HepG2 (cell line): ENCODE data around the gene PGA3. TPM values are rescaled to one million over a fixed set of nuclear protein-coding genes. Genes with fewer than 3 reads are reported as not detected.

Source experiments
- ATAC-seq: fragments of 200-7000 bp; cut with Tn5 transposase; 3 replicates; pipeline ENCODE4 v1.9.1; 2020; ENCODE audit warnings: mild to moderate bottlenecking, moderate library complexity
- BruUV-seq: library from RNA; stranded (reverse); fragments of 400-500 nt; replicated peaks from 2 replicates; lab custom pipeline; 2021; lab: Mats Ljungman, UMichigan
- CTCF ChIA-PET: fragments of 300-600 bp; formaldehyde crosslinking; extraction: SDS; loops from one replicate; lab custom pipeline; 2021; ENCODE audit warnings: low total read pairs, inconsistent platforms, low intra/inter-chr PET ratio; lab: Yijun Ruan, JAX
- POLR2A ChIA-PET: fragments of 350-600 bp; sonication (Branson Sonifier 250); formaldehyde crosslinking; loops from one replicate; lab custom pipeline; 2020; ENCODE audit warnings: antibody characterized with exemption, inconsistent platforms; lab: Yijun Ruan, JAX
- DNase-seq: peaks from one replicate; pipeline ENCODE4 v3.0.0-alpha.2; 2015; ENCODE audit warnings: low spot score
- FAIRE-seq: peaks from 3 replicates; lab custom pipeline; 2011; peaks lifted over from hg19 to GRCh38; lab: Jason Lieb, UNC
- H2AFZ ChIP-seq: one replicate; pipeline ENCODE4 v1.6.1; 2011; ENCODE audit warnings: low read length, inconsistent platforms
- H3K27ac ChIP-seq: fragments of 300-600 bp; 3 replicates; pipeline ENCODE4 v1.8.0; 2011; ENCODE audit warnings: mixed run types, mild to moderate bottlenecking, mixed read lengths, low read length, inconsistent platforms; ENCODE audit not compliant: insufficient read depth; ENCODE audit errors: extremely low read length
- H3K27me3 ChIP-seq, 2 experiments: fragments of 200-600 bp in 1 of 2; 2 replicates in 1 of 2; 3 replicates in 1 of 2; pipeline versions ENCODE4 v1.6.0 to v1.8.0; 2011; ENCODE audit warnings: low read length in 2 of 2, mild to moderate bottlenecking in 2 of 2, moderate library complexity in 2 of 2, inconsistent platforms in 1 of 2; ENCODE audit not compliant: insufficient read depth in 2 of 2, control insufficient read depth in 1 of 2
- H3K36me3 ChIP-seq, 2 experiments: fragments of 200-600 bp in 1 of 2; replicated peaks in 1 of 2; 2 replicates in 1 of 2; 3 replicates in 1 of 2; pipeline versions ENCODE4 v1.5.1 to v1.8.0; 2011; ENCODE audit warnings: low read length in 2 of 2, inconsistent platforms in 1 of 2; ENCODE audit not compliant: insufficient read depth in 2 of 2, control insufficient read depth in 1 of 2
- H3K4me1 ChIP-seq: 2 replicates; pipeline ENCODE4 v1.5.1; 2012; ENCODE audit warnings: low read length, inconsistent platforms; ENCODE audit not compliant: insufficient read depth
- H3K4me2 ChIP-seq: 2 replicates; pipeline ENCODE4 v1.6.0; 2011; ENCODE audit warnings: low read depth, low read length, inconsistent platforms
- H3K4me3 ChIP-seq, 3 experiments: fragments of 200-600 bp in 1 of 3; sonication (generic), shearing (Covaris generic) in 1 of 3; replicated peaks in 1 of 3; 2 replicates each; pipeline ENCODE4 v1.5.1; 2011 to 2016; ENCODE audit warnings: low read length in 3 of 3, inconsistent platforms in 2 of 3, low read depth in 2 of 3, mild to moderate bottlenecking in 2 of 3, control low read depth in 1 of 3, mixed read lengths in 1 of 3; ENCODE audit not compliant: insufficient read depth in 1 of 3
- H3K79me2 ChIP-seq: one replicate; pipeline ENCODE4 v1.6.1; 2011; ENCODE audit warnings: low read length, inconsistent platforms; ENCODE audit not compliant: insufficient read depth
- H3K9ac ChIP-seq: 2 replicates; pipeline ENCODE4 v1.6.0; 2011; ENCODE audit warnings: mild to moderate bottlenecking, low read depth, low read length, inconsistent platforms; ENCODE audit not compliant: insufficient read depth
- H3K9me3 ChIP-seq: 2 replicates; pipeline ENCODE4 v1.5.1; 2012; ENCODE audit warnings: mild to moderate bottlenecking, low read length
- H4K20me1 ChIP-seq: 2 replicates; pipeline ENCODE4 v1.6.0; 2011; ENCODE audit warnings: inconsistent platforms, mild to moderate bottlenecking, low read length, moderate library complexity; ENCODE audit not compliant: insufficient read depth
- NR2C2 ChIP-seq: sonication (generic); formaldehyde crosslinking; IDR thresholded peaks from 2 replicates; pipeline ENCODE4 v1.4.0; 2020; ENCODE audit warnings: missing genetic modification reagents, mild to moderate bottlenecking, moderate library complexity, borderline replicate concordance
- ONECUT2 ChIP-seq: sonication (generic); formaldehyde crosslinking; IDR thresholded peaks from 2 replicates; pipeline ENCODE4 v1.4.0; 2020; ENCODE audit warnings: missing genetic modification reagents
- SRSF1 ChIP-seq: fragments of 200-400 bp; formaldehyde crosslinking; optimal IDR thresholded peaks from 2 replicates; pipeline ENCODE3; 2017; ENCODE audit warnings: mild to moderate bottlenecking, low read depth, low read length, moderate library complexity
- TEAD2 ChIP-seq: sonication (generic); formaldehyde crosslinking; IDR thresholded peaks from 2 replicates; pipeline ENCODE4 v1.9.0; 2021; ENCODE audit warnings: missing genetic modification reagents
- ZNF224 ChIP-seq: sonication (generic); formaldehyde crosslinking; IDR thresholded peaks from 2 replicates; pipeline ENCODE4 v1.5.0; 2020; ENCODE audit warnings: mild to moderate bottlenecking, missing genetic modification reagents
- ZNF234 ChIP-seq: sonication (generic); formaldehyde crosslinking; conservative IDR thresholded peaks from 2 replicates; pipeline ENCODE4 v1.5.1; 2020; ENCODE audit warnings: mild to moderate bottlenecking, missing genetic modification reagents
- ZNF329 ChIP-seq: sonication (generic); formaldehyde crosslinking; IDR thresholded peaks from 2 replicates; pipeline ENCODE4 v1.9.0; 2021; ENCODE audit warnings: low read depth, mild to moderate bottlenecking, missing genetic modification reagents
- ZSCAN12 ChIP-seq: sonication (generic); formaldehyde crosslinking; IDR thresholded peaks from 2 replicates; pipeline ENCODE4 v1.9.0; 2021; ENCODE audit warnings: mild to moderate bottlenecking, missing genetic modification reagents
- WGBS: methylation state at CpG from one replicate; pipeline ENCODE4 v1.1.6; 2017; ENCODE audit warnings: low lambda C conversion rate; 5-methylcytosine and 5-hydroxymethylcytosine counted together
- in situ Hi-C: cut with HindIII; loops from 2 replicates; pipeline ENCODE4 v1.10.0; 2017; ENCODE audit warnings: low pct_unique_long_range_greater_than_20kb; ENCODE audit not compliant: extremely low pct_ligation_motif_present
- intact Hi-C: fragments of 100-400 bp; cut with micrococcal nuclease; formaldehyde crosslinking; loops from one replicate; pipeline ENCODE4 v1.10.0; 2022; ENCODE audit not compliant: unreplicated experiment
- polyA plus RNA-seq, 8 experiments: library from polyadenylated mRNA; depleted of rRNA in 3 of 8; stranded (reverse) in 7 of 8; unstranded in 1 of 8; fragments of >200 nt; fragmentation: Illumina TruSeq in 4 of 8; extraction: Trizol in 4 of 8; gene quantifications; 2 replicates each; pipeline versions ENCODE4 v1.2.1 to v1.2.3, GENCODE V29; 2011 to 2016; ENCODE audit warnings: low read depth in 4 of 8, missing spikeins in 1 of 8, mixed read lengths in 1 of 8; ENCODE audit not compliant: insufficient read depth in 1 of 8
- total RNA-seq, 5 experiments: library from RNA; depleted of rRNA; stranded (reverse); fragments of >200 nt; fragmentation: Illumina TruSeq; extraction: Trizol; gene quantifications; 2 replicates each; pipeline ENCODE4 v1.2.3, GENCODE V29; 2016; ENCODE audit warnings: low read depth in 1 of 5
- TF ChIP-seq, protein P1 (sequence below): IDR thresholded peaks from 2 replicates; pipeline ENCODE4 v1.6.1; 2016; ENCODE audit warnings: low read depth, missing genetic modification reagents, missing compliant biosample characterization

The PGA3 gene
- total and polyA plus RNA-seq, 2 of the 13 experiments (the other 11 are each of a cell fraction or from before 2014, with no cell fraction given), result not detected

DNA sequence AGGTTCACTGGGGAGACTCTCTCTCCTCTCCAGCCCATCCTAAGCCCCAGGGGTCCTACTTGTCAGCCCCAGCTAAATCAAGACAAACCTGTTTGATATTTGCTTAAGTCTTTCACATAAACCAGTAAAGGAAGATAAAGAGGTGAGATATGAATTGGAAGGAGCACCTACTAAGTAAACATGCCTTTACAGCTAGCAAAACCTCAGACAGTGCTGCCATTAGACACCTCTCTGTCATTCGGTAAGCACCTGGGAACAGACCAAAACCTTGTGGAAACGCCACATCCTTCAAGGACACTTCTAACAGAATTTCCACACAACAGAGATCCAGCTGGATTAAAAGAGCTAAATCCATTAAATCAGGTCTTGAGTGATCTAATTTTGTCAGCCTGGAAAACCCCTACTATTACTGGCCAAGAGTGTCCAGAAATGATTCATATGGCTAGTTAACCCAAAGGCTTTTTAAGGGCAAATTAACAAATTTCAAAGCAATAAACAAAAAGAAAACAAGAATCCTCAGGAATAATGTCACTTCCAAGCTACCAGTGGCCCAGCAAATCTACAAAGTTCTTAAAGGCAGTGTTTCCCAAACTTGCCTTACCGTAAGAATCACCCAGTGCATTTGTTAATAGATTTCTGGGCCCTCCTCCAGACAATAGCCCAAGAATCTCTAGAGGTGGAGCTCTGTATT, 44.5 kb upstream of the PGA3 start:
- in situ Hi-C loops, result no loop called here
- POLR2A ChIA-PET, result no interaction called here
- Histone ChIP-seq H3K4me3 (no peak overlapping the region), H3K9me3 (no peaks in the 10 kb centered on the region), H2AFZ (no peak overlapping the region), H3K36me3 (peaks cover 0 to 13% of the 10 kb centered on the region in 2 experiments; a peak in 1 of 5 replicates), H4K20me1 (no peaks in the 10 kb centered on the region; the same call in 1 of the 2 replicates), H3K79me2 (peaks cover 46% of the 10 kb centered on the region), H3K4me2 (no peak overlapping the region), H3K4me1 (peaks cover 56% of the 10 kb centered on the region), H3K27me3 (no peaks in the 10 kb centered on the region; a peak in 1 of 5 replicates), H3K27ac (no peak overlapping the region), H3K9ac (peak overlapping the region; percentile 4; the same call in 1 of the 2 replicates)
- intact Hi-C loops, result no loop called here
- WGBS, result 96% methylated on average over 3 of the region's 3 CpGs
- FAIRE-seq (no peak), DNase-seq (no peak), ATAC-seq (no peak)
- no TSS peak for BruUV-seq
- TF ChIP-seq ZNF224 (CRISPR knock-in tag) (no peak), ZNF329 (CRISPR knock-in tag) (no peak), NR2C2 (CRISPR knock-in tag) (no peak), ZNF234 (CRISPR knock-in tag) (no peak), ONECUT2 (no peak), SRSF1 (no peak), TEAD2 (no peak), ZSCAN12 (CRISPR knock-in tag) (no peak)
- TF ChIP-seq, protein P1, sequence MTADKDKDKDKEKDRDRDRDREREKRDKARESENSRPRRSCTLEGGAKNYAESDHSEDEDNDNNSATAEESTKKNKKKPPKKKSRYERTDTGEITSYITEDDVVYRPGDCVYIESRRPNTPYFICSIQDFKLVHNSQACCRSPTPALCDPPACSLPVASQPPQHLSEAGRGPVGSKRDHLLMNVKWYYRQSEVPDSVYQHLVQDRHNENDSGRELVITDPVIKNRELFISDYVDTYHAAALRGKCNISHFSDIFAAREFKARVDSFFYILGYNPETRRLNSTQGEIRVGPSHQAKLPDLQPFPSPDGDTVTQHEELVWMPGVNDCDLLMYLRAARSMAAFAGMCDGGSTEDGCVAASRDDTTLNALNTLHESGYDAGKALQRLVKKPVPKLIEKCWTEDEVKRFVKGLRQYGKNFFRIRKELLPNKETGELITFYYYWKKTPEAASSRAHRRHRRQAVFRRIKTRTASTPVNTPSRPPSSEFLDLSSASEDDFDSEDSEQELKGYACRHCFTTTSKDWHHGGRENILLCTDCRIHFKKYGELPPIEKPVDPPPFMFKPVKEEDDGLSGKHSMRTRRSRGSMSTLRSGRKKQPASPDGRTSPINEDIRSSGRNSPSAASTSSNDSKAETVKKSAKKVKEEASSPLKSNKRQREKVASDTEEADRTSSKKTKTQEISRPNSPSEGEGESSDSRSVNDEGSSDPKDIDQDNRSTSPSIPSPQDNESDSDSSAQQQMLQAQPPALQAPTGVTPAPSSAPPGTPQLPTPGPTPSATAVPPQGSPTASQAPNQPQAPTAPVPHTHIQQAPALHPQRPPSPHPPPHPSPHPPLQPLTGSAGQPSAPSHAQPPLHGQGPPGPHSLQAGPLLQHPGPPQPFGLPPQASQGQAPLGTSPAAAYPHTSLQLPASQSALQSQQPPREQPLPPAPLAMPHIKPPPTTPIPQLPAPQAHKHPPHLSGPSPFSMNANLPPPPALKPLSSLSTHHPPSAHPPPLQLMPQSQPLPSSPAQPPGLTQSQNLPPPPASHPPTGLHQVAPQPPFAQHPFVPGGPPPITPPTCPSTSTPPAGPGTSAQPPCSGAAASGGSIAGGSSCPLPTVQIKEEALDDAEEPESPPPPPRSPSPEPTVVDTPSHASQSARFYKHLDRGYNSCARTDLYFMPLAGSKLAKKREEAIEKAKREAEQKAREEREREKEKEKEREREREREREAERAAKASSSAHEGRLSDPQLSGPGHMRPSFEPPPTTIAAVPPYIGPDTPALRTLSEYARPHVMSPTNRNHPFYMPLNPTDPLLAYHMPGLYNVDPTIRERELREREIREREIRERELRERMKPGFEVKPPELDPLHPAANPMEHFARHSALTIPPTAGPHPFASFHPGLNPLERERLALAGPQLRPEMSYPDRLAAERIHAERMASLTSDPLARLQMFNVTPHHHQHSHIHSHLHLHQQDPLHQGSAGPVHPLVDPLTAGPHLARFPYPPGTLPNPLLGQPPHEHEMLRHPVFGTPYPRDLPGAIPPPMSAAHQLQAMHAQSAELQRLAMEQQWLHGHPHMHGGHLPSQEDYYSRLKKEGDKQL, result no peak
- CTCF ChIA-PET, result interaction anchor here (1.0 kb wide), 1 partner anchor 29 kb away, joined by 3 read pairs; no protein-coding TSS in a partner anchor
